KBM-7 (cell line): ENCODE data around the gene ZNF106.
A peak's percentile ranks its signal among the peaks of the same experiment; 100 is the strongest.

Source experiments
- DNase-seq: peaks from one replicate; pipeline ENCODE4 v3.0.0-alpha.2; 2015
- in situ Hi-C: fragments of 300-500 bp; cut with MboI; formaldehyde crosslinking; loops from 2 replicates; pipeline ENCODE4 v1.14.3; 2020; ENCODE audit warnings: low sequenced_read_pairs, low pct_unique_long_range_greater_than_20kb, mixed read lengths

The ZNF106 gene

DNA sequence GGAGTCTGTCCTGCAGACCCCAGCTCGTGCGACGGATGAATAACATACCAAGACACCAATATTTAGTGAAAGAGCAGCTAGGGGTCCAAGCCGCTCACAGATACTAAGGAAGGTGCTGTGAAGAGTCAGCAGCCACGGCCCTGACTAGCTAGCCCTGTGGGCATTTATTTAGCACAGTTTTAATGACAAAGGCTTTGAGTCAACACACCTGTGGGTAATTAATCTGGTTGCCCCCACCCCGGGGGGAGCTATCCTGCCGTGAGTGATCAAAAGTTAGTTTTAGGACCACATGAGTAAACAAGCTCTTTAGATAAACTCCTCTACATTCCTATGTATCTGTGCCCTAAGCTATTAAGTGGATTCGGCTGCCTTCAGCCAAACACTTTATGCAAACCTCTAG, 112.9 kb downstream of the ZNF106 start:
- no peak for DNase-seq
- in situ Hi-C loops = no loop called here

DNA sequence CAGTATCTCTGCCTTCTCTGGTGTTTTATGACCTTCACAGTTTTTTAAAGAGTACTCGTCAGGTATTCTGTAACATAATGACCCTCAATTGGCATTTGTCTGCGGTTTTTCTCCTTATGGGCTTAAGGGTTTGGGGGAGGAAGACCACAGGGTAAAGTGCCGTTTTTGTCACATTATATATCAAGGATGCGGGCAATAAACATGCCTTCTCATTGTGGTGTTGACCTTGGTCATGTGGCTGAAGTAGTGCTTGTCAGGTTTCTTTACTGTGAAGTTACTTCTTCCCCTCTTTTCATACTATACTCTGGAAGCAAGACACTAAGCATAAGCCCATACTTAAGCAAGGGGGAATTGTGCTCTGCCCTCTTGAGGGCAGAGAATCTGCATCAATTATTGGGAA, 115.0 kb downstream of the ZNF106 start:
- in situ Hi-C loops = no loop called here
- peak; percentile 84 for DNase-seq

DNA sequence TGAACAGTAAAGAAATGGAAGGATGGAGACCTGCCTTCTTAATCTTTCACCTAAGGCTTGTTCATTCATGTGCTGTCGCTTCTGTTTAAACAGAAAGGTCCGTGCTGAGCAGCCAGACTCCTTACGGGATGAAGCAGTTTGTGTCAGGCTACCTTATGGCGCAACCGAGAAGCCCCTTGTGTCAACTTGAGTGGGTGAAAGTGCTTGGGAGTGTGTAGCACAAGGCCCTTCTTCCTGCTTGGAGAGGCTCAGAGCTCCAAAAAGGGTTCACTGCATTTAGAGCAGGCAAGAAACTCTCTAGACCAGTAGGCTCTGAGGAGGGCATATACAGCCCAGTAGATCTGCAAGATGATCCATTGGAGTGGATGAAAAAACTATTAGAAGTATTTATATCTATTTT, 115.7 kb downstream of the ZNF106 start:
- in situ Hi-C loops = no loop called here
- DNase-seq = no peak

DNA sequence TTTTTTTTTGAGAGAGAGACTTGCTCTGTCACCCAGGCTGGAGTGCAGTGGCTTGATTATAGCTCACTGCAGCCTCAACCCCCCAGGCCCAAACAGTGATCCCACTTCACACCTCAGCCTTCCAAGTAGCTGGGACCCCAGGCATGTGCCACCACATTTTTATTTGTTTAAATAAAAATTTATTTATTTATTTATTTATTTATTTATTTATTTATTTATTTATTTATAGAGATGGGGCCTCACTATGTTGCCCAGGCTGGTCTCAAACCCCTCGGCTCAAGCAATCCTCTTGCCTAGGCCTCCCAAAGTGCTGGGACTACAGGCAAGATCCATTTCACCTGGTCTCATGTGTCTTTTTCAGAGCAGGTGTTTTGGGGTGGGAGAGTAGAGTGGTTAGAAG, 116.1 kb downstream of the ZNF106 start:
- DNase-seq = no peak
- in situ Hi-C loops = no loop called here

DNA sequence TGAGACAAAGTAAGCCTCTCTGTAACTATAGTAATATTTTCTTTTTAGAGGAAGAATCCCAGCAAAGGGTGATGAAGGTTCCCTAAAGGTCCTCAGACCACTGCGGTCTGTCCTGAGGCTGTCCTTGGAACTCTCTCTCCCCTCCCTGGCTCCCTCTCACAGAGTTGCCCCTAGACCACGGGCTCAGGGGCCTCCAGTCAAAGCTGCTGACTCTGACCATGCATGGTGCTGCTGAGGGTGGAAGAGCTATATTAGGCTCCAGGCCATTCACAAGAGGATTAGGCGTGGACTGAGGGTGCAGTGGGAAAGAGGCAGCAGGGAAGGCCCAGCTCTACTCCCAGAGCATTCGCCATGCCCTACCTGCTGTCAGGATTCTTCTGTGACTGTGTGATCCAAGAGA, 117.0 kb downstream of the ZNF106 start:
- no peak for DNase-seq
- in situ Hi-C loops = no loop called here

DNA sequence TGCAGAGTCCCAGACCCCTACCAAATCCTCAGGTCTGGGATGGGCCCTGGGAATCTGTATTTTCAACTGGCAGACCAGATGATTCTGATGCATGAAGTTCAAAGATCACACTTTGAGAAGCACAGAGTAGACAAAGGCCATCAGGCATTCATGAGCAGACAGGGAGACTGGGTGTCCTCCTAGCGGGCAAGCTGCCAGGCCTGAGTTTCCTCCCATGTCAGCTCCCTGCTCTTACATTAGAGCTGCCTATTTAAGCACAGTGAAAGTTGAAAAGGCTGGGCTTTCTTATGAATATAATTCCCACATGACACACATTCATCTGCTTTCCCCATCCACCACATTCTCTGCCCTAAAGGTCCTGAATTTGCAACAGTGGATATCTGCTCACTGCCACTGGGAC, 117.7 kb downstream of the ZNF106 start:
- DNase-seq = no peak
- in situ Hi-C loops = no loop called here

DNA sequence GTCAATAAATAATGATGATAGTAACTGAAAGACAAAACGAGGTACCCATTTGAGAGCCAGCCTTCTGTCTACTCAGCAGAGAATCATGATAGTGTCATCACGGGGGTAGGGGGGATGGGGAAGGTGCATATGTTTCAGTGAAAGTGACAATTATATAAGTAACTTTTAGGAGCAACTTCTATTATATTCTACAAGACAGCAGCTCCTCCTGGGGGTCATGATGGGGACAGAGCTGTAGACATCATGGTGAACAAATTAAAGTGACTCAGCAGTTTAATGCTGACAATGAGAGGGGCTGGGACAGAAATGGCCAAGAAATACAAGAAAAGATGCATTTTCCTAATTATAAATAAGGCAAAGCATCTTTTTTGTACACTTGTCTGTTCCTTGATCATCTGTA, 119.8 kb downstream of the ZNF106 start:
- in situ Hi-C loops = no loop called here
- DNase-seq = peak; percentile 28

DNA sequence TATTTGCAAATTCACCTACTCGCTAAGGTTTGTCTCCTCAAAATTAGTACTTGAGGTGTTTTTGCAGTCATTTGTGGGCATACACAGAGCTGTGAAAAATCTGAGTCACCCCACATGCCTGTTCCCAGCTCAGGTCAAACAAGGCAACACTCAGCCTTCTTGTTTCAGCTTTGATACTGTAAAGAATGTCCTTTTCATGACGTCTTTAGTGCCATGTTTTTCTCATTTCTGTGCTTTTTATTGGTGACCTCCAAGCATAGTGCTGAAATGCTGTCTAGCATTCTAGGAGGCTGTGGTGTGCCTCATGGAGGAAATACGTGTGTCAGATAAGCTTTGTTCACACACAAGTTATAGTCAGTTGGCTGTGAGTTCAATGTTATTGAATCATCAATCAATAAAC, 122.8 kb downstream of the ZNF106 start:
- no peak for DNase-seq
- in situ Hi-C loops = no loop called here

DNA sequence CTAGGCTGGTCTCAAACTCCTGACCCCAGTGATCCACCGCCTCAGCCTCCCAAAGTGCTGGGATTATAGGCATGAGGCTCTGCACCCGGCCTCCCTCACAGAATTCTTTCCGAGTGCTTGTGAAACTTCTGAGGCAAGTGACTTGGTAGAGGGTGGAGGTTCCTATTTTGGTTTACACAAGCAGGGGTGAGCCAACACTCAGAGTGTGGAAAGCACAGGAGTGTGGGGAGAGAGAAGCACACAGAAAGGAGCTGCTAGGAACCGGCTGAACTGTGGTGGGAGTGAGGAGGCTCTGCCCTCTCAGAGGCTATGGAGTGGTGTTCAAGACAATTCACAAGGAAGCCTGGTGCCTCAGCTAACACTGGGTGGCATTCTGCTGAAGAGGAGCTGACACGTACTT, 123.9 kb downstream of the ZNF106 start:
- no peak for DNase-seq
- in situ Hi-C loops = no loop called here

DNA sequence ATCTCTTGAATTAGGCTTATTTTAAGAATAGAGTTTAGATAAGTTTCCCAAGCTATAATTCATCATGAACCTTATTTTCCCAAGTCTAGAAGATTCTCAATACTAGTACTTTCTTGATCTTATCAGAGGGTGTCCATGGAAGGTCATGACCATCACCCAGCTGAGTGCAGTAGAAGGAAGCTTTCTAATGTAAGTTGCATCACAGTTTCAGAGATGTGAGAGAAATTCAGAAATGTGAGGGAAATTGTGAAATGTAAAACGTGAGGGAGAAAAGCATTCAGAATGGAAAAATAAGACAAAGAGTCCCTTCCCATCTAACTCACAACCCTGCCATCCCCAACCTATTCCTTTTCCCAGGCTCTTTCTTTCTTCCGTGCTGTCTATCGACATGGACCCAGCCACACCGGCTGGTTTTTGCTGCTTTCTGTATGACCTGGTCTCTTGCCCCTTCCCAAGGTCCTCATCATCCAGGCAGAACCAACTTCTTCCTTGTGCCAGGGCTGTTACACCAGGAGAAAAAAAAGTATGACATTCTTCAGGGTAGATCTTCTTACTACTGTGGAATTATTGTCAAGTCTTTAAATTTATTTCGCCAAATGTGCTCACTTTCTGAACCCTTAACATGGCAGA, 124.9 kb downstream of the ZNF106 start:
- in situ Hi-C loops = no loop called here
- DNase-seq = no peak

DNA sequence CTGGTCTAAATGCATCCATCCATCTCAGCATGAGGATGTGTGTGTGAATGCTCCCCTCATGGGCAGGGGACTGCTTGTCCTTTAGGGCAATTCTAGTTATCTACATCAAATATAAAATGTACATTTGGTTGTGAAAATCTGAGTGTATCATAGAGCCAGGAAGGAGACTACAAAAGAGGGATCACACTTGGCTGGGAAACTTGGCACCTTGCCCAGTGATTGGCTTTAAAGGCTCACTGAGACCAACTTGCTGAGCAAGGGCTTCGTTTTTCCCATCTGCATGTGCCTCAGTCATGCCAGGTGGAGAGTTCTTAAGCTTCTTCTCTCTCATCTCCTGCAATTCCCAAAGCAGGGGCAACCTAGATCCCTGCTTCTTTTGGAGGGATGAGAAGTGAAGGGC, 126.4 kb downstream of the ZNF106 start:
- in situ Hi-C loops = no loop called here
- DNase-seq = no peak

DNA sequence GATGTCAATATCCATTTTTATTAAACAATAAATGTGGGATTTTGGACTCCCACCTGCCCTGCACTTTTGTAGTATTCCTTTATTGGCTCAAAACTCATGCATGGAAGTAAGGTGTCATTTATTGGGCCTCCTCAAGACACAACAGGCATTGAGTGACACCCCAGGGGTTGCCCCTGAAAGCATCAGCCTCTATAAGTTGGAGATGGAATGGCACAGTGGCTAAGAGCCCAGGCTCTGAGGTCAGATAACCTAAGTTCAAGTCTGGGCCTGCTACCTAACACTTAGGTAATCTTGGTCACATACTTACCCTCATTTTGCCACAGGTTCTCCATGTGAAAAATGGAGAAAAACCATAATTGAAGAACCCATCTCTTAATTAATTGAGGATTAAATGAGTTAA, 127.0 kb downstream of the ZNF106 start:
- in situ Hi-C loops = no loop called here
- no peak for DNase-seq

DNA sequence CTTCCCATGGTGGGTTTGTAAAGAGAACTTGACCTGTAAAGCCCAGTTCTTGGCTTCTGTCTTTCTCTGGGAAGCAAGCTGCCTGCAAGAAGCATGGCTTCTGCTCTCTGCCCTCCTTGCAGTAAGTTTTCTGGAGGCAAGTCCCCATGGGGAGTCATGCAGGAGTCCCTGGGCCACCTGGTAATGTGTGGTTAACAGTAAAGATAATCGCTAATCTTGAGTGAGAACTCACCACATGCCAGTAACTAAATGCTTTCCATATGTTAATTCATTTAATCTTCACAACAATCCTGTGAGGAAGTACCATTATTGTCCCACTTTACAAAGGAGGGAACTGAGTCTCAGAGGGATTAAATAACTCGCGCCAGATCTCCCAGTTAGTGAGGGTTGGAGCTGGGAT, 127.5 kb downstream of the ZNF106 start:
- in situ Hi-C loops = no loop called here
- DNase-seq = no peak
